ENCODE measurements around the gene ADCY9. TPM values are rescaled to one million over a fixed set of nuclear protein-coding genes. Genes with fewer than 3 reads are reported as not detected.

Gene ADCY9
- total RNA-seq, 1 experiment from 2014 or later, result 14.2 TPM

GRCh38 chr16:4135537-4135936 is 19.3 kb upstream of the ADCY9 start:
- intact Hi-C loops (cut with micrococcal nuclease), result no loop called here
- Mint-ChIP-seq H3K36me3 (ENCODE audit: insufficient read depth, unreplicated experiment) (peaks cover 7% of the 10 kb centered on the region), H3K4me1 (ENCODE audit: insufficient read depth, unreplicated experiment) (peaks cover 30% of the 10 kb centered on the region), H3K27ac (ENCODE audit: low read depth, unreplicated experiment) (peak overlapping the region; percentile 91), H3K27me3 (ENCODE audit: insufficient read depth, unreplicated experiment) (no peaks in the 10 kb centered on the region), H3K4me3 (ENCODE audit: unreplicated experiment) (peak overlapping the region; percentile 57), H3K9me3 (ENCODE audit: unreplicated experiment) (peaks cover 7% of the 10 kb centered on the region)
- no TSS peak for BruUV-seq (replicated peaks)
- TF ChIP-seq, protein P1, sequence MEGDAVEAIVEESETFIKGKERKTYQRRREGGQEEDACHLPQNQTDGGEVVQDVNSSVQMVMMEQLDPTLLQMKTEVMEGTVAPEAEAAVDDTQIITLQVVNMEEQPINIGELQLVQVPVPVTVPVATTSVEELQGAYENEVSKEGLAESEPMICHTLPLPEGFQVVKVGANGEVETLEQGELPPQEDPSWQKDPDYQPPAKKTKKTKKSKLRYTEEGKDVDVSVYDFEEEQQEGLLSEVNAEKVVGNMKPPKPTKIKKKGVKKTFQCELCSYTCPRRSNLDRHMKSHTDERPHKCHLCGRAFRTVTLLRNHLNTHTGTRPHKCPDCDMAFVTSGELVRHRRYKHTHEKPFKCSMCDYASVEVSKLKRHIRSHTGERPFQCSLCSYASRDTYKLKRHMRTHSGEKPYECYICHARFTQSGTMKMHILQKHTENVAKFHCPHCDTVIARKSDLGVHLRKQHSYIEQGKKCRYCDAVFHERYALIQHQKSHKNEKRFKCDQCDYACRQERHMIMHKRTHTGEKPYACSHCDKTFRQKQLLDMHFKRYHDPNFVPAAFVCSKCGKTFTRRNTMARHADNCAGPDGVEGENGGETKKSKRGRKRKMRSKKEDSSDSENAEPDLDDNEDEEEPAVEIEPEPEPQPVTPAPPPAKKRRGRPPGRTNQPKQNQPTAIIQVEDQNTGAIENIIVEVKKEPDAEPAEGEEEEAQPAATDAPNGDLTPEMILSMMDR (IDR thresholded peaks at IDR 0.05; ENCODE audit: unreplicated experiment), result no peak
- no peak for DNase-seq (ENCODE audit: unreplicated experiment)
- ChIA-PET CTCF (interaction anchor here (0.5 to 0.9 kb wide), 3 partner anchors 118 to 196 kb away, joined by 3 to 4 read pairs (median 3); no protein-coding TSS in a partner anchor), POLR2A (interaction anchor here (0.6 to 3.3 kb wide), 9 partner anchors 21 to 418 kb away, joined by 3 to 19 read pairs (median 6); partner anchors contain the start of gene TRAP1)

DNA sequence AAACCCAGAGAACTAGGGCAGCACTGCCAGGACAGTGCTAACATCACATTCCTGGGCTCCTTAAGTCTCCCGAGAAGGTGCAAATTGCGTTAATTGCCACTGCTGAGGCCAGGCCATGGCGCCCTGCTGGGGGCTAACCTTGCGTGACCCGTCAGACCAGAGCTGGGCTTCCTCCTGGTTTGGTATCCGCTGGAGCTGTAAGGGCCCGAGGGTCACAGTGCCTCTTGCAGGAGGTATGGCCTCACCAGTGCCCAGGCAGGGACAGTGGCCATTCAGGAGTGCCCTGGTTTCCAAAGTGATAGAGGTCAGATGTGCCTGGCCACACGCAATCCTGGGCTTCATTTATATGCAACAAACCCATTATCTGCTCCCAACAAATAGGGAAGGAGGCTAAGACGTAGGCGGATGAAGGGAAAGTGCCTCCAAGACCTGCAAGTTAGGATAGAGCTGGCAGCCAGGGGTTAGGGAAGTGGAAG is 17.7 kb upstream of the ADCY9 start:
- Mint-ChIP-seq H3K4me1 (ENCODE audit: insufficient read depth, unreplicated experiment) (peaks cover 25% of the 10 kb centered on the region), H3K27me3 (ENCODE audit: insufficient read depth, unreplicated experiment) (no peaks in the 10 kb centered on the region), H3K9me3 (ENCODE audit: unreplicated experiment) (peaks cover 7% of the 10 kb centered on the region), H3K36me3 (ENCODE audit: insufficient read depth, unreplicated experiment) (peaks cover 5% of the 10 kb centered on the region), H3K27ac (ENCODE audit: low read depth, unreplicated experiment) (peak overlapping the region; percentile 49), H3K4me3 (ENCODE audit: unreplicated experiment) (no peak overlapping the region)
- ChIA-PET CTCF (interaction anchor here (0.7 to 1.5 kb wide), 2 partner anchors 20 to 151 kb away, joined by 3 to 8 read pairs; no protein-coding TSS in a partner anchor), POLR2A (interaction anchor here (2.2 to 3.3 kb wide), 2 partner anchors 50 to 80 kb away, joined by 5 to 19 read pairs; no protein-coding TSS in a partner anchor)
- no peak for DNase-seq (ENCODE audit: unreplicated experiment)
- TF ChIP-seq, protein P1 (IDR thresholded peaks at IDR 0.05; ENCODE audit: unreplicated experiment), result no peak
- intact Hi-C loops (cut with micrococcal nuclease), result no loop called here
- no TSS peak for BruUV-seq (replicated peaks)

DNA sequence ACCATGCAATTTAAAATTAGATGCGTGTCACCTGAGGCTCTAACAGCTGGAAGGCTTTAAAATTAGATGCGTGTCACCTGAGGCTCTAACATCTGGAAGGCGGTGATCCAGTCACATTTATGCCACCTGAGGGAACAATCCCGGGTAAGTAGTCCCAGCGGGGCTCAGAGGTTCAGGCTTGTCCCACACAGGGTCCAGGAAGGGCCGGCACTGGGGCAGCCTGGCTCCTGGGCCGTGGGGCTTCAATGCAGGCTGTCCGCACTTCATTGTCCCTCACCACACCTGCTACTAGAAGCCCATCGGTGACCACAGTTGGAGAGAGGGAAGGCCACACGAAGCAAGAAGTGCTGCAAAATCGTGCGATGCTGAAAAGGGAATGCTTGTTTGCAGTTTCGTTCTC is 15.4 kb upstream of the ADCY9 start:
- no peak overlapping the region for H3K27ac Mint-ChIP-seq (ENCODE audit: low read depth, unreplicated experiment)
- POLR2A ChIA-PET, result no interaction called here
- DNase-seq (ENCODE audit: unreplicated experiment), result no peak
- CTCF ChIA-PET, result interaction anchor here (1.5 kb wide), 1 partner anchor 123 kb away, joined by 3 read pairs; no protein-coding TSS in a partner anchor
- H3K27me3 Mint-ChIP-seq (ENCODE audit: insufficient read depth, unreplicated experiment), result no peaks in the 10 kb centered on the region
- no peak overlapping the region for H3K4me3 Mint-ChIP-seq (ENCODE audit: unreplicated experiment)
- no TSS peak for BruUV-seq (replicated peaks)
- intact Hi-C loops (cut with micrococcal nuclease), result no loop called here
- TF ChIP-seq, protein P1 (IDR thresholded peaks at IDR 0.05; ENCODE audit: unreplicated experiment), result no peak
- peaks cover 5% of the 10 kb centered on the region for H3K36me3 Mint-ChIP-seq (ENCODE audit: insufficient read depth, unreplicated experiment)
- no peaks in the 10 kb centered on the region for H3K9me3 Mint-ChIP-seq (ENCODE audit: unreplicated experiment)
- H3K4me1 Mint-ChIP-seq (ENCODE audit: insufficient read depth, unreplicated experiment), result peaks cover 19% of the 10 kb centered on the region

DNA sequence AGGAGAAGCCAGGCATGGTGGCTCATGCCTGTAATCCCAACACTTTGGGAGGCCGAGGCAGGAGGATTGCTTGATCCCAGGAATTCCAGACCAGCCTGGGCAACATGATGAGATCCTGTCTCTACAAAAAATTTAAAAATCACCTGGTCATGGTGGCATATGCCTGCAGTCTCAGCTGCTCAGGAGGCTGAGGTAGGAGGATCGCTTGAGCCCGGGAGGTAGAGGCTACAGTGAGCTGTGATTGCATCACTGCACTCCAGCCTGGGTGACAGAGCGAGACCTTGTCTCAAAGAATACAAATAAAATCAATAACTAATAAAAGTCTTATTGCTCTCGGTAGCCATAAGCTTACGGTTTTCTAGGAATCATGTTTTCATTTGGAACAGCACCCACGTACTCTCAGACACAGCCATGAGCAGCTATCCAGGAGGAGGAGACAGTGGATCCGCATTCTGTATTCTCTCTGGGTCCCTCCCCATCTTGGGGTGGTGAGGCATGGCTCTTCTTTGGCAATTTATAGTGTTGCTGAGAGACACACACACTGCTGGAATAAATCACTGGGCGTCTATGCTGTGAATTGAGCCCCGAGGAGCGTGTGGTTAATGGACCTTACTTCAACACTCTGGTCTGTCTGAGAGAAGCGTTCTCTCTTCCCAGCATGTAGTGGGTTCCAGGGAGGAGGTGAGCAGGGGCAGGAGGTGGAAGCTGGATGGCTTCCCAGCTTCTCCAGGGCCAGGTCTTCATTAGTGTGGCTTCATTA is 8.5 kb upstream of the ADCY9 start:
- no peaks in the 10 kb centered on the region for H3K36me3 Mint-ChIP-seq (ENCODE audit: insufficient read depth, unreplicated experiment)
- no peak overlapping the region for H3K27ac Mint-ChIP-seq (ENCODE audit: low read depth, unreplicated experiment)
- no peak for DNase-seq (ENCODE audit: unreplicated experiment)
- H3K9me3 Mint-ChIP-seq (ENCODE audit: unreplicated experiment), result no peaks in the 10 kb centered on the region
- H3K27me3 Mint-ChIP-seq (ENCODE audit: insufficient read depth, unreplicated experiment), result no peaks in the 10 kb centered on the region
- TF ChIP-seq, protein P1 (IDR thresholded peaks at IDR 0.05; ENCODE audit: unreplicated experiment), result no peak
- intact Hi-C loops (cut with micrococcal nuclease), result no loop called here
- BruUV-seq (replicated peaks), result no TSS peak
- H3K4me3 Mint-ChIP-seq (ENCODE audit: unreplicated experiment), result no peak overlapping the region
- POLR2A ChIA-PET, result interaction anchor here (0.6 to 1.1 kb wide), 2 partner anchors 12 to 549 kb away, joined by 3 to 4 read pairs; no protein-coding TSS in a partner anchor
- CTCF ChIA-PET, result interaction anchor here (0.6 to 1.4 kb wide), 2 partner anchors 32 to 142 kb away, joined by 3 to 5 read pairs; no protein-coding TSS in a partner anchor
- H3K4me1 Mint-ChIP-seq (ENCODE audit: insufficient read depth, unreplicated experiment), result peaks cover 8% of the 10 kb centered on the region

Measured in MCF 10A (cell line).